K562 (cell line): Measurements from ENCODE around the gene TTL. TPM values are rescaled to one million over a fixed set of nuclear protein-coding genes. Genes with fewer than 3 reads are reported as not detected.

Experiments
- ARID3A ChIP-seq: IDR thresholded peaks from 2 replicates; pipeline ENCODE4 v1.6.1; 2012; ENCODE audit warnings: low read depth, low read length, improper control_type of control experiment, borderline replicate concordance
- BDP1 ChIP-seq: IDR thresholded peaks from 3 replicates; pipeline ENCODE4 v1.6.1; 2011; ENCODE audit not compliant: insufficient read length, insufficient read depth
- BRF2 ChIP-seq: IDR thresholded peaks from 3 replicates; pipeline ENCODE4 v1.6.1; 2011; ENCODE audit warnings: borderline replicate concordance, mild to moderate bottlenecking; ENCODE audit not compliant: insufficient read length, insufficient read depth
- KAT8 ChIP-seq: fragments of 450-650 bp; IDR thresholded peaks from 2 replicates; pipeline ENCODE4 v1.6.1; 2016; ENCODE audit warnings: low read depth, mild to moderate bottlenecking
- MAZ ChIP-seq, 2 experiments: fragments of 450-650 bp in 1 of 2; sonication (generic) in 1 of 2; formaldehyde crosslinking; IDR thresholded peaks in 1 of 2; conservative IDR thresholded peaks in 1 of 2; 2 replicates each; pipeline versions ENCODE4 v1.4.0 to v1.5.0; 2020; ENCODE audit warnings: mild to moderate bottlenecking in 1 of 2, missing genetic modification reagents in 1 of 2
- POLR2B ChIP-seq: fragments of 450-650 bp; IDR thresholded peaks from 2 replicates; pipeline ENCODE4 v1.6.1; 2018; ENCODE audit warnings: low read depth; ENCODE audit not compliant: partially characterized antibody
- SMC3 ChIP-seq: conservative IDR thresholded peaks from 2 replicates; pipeline ENCODE4 v1.6.1; 2011; ENCODE audit warnings: low read depth, low read length, improper control_type of control experiment; ENCODE audit not compliant: insufficient read depth
- SRSF9 ChIP-seq: fragments of 200-400 bp; formaldehyde crosslinking; IDR thresholded peaks from 2 replicates; pipeline ENCODE4 v1.6.1; 2017; ENCODE audit warnings: low read depth, low read length, borderline replicate concordance
- TAL1 ChIP-seq: fragments of 450-650 bp; IDR thresholded peaks from 2 replicates; pipeline ENCODE4 v1.6.1; 2016; ENCODE audit warnings: mild to moderate bottlenecking
- TCF7 ChIP-seq: sonication (generic); IDR thresholded peaks from 2 replicates; pipeline ENCODE4 v1.6.1; 2016; ENCODE audit warnings: antibody characterized with exemption, borderline replicate concordance
- TCFL5 ChIP-seq: fragments of 250-450 bp; sonication (Bioruptor Pico); conservative IDR thresholded peaks from 2 replicates; pipeline ENCODE4 v1.6.1; 2021; ENCODE audit warnings: mild to moderate bottlenecking, moderate library complexity, matching md5 sums
- THRB ChIP-seq: fragments of 450-650 bp; formaldehyde crosslinking; conservative IDR thresholded peaks from 2 replicates; pipeline ENCODE4 v1.4.0; 2022; ENCODE audit warnings: mild to moderate bottlenecking, missing genetic modification characterization
- TRIM25 ChIP-seq: fragments of 450-650 bp; IDR thresholded peaks from 2 replicates; pipeline ENCODE4 v1.7.0; 2016; ENCODE audit warnings: borderline replicate concordance
- ZNF444 ChIP-seq: fragments of 250-450 bp; sonication (Bioruptor Pico); IDR thresholded peaks from 2 replicates; pipeline ENCODE4 v1.4.0; 2020; ENCODE audit warnings: mild to moderate bottlenecking, moderate library complexity
- polyA plus RNA-seq, 8 experiments: library from polyadenylated mRNA; depleted of rRNA in 4 of 8; stranded (reverse) in 5 of 8; unstranded in 3 of 8; fragments of >200 nt; fragmentation: Nextera tagmentation in 2 of 8; fragmentation: Illumina TruSeq in 1 of 8; extraction: Ambion mirVana in 2 of 8; extraction: Trizol in 1 of 8; gene quantifications; 2 replicates each; pipeline versions ENCODE4 v1.2.1 to v1.2.3, GENCODE V29; 2011 to 2014; ENCODE audit warnings: inconsistent platforms in 1 of 8, missing spikeins in 1 of 8
- total RNA-seq, 7 experiments: library from RNA; depleted of rRNA in 6 of 7; stranded (reverse); fragments of >200 nt in 6 of 7; fragmentation: Illumina TruSeq in 2 of 7; extraction: Trizol in 2 of 7; gene quantifications; 2 replicates each; pipeline versions ENCODE4 v1.2.1 to v1.2.3, GENCODE V29; 2011 to 2021; ENCODE audit warnings: low replicate concordance in 1 of 7
- TF ChIP-seq, protein P1 (sequence below), 3 experiments: fragments of 200-800 bp in 1 of 3; sonication (Bioruptor generic) in 1 of 3; sonication (generic) in 1 of 3; formaldehyde crosslinking in 1 of 3; IDR thresholded peaks; 2 replicates each; pipeline versions ENCODE4 v1.6.1 to v1.8.0; 2016 to 2022; ENCODE audit warnings: mild to moderate bottlenecking in 2 of 3, missing compliant biosample characterization in 2 of 3, missing genetic modification characterization in 2 of 3, missing genetic modification reagents in 1 of 3
- TF ChIP-seq, protein P2 (sequence below): fragments of 450-650 bp; IDR thresholded peaks from 2 replicates; pipeline ENCODE4 v1.6.1; 2014; ENCODE audit warnings: low read depth, mild to moderate bottlenecking, moderate library complexity, borderline replicate concordance

The TTL gene
- total and polyA plus RNA-seq, 9 of the 15 experiments (the other 6 are each of a cell fraction or from before 2014, with no cell fraction given): 9.4 to 54.4 (median 34.9) TPM

GRCh38 chr2:112542123-112542983 is 60.4 kb downstream of the TTL start, which contains the start of gene POLR1B (continued):
- TF ChIP-seq ARID3A: 0 out of 2 replicates have a peak, but pooled peaks have one; percentile 2
- TF ChIP-seq POLR2B: peak; percentile 24
- TF ChIP-seq, protein P1, sequence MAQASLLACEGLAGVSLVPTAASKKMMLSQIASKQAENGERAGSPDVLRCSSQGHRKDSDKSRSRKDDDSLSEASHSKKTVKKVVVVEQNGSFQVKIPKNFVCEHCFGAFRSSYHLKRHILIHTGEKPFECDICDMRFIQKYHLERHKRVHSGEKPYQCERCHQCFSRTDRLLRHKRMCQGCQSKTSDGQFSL (CRISPR knock-in tag; IDR thresholded peaks at IDR 0.05): no peak
- TF ChIP-seq, protein P1 (tag; IDR thresholded peaks at IDR 0.05): no peak
- TF ChIP-seq TAL1: no peak
- no peak for TF ChIP-seq TRIM25
- TF ChIP-seq SRSF9: no peak
- TF ChIP-seq SMC3: no peak
- peak; percentile 67; the same call in 1 of the 2 replicates for TF ChIP-seq TCF7
- no peak for TF ChIP-seq ZNF444 (CRISPR knock-in tag)
- no peak for TF ChIP-seq BDP1
- no peak for TF ChIP-seq TCFL5 (CRISPR knock-in tag)
- TF ChIP-seq KAT8: no peak
- no peak for TF ChIP-seq THRB
- peak; percentile 54 to 77; a peak in 3 of 4 replicates for TF ChIP-seq MAZ (CRISPR knock-in tag; conservative IDR thresholded peaks at IDR 0.05 in 1 of 2, IDR thresholded peaks at IDR 0.05 in 1 of 2)
- TF ChIP-seq, protein P2, sequence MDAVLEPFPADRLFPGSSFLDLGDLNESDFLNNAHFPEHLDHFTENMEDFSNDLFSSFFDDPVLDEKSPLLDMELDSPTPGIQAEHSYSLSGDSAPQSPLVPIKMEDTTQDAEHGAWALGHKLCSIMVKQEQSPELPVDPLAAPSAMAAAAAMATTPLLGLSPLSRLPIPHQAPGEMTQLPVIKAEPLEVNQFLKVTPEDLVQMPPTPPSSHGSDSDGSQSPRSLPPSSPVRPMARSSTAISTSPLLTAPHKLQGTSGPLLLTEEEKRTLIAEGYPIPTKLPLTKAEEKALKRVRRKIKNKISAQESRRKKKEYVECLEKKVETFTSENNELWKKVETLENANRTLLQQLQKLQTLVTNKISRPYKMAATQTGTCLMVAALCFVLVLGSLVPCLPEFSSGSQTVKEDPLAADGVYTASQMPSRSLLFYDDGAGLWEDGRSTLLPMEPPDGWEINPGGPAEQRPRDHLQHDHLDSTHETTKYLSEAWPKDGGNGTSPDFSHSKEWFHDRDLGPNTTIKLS: peak; percentile 92
- no peak for TF ChIP-seq BRF2
